Skin of body (tissue), 2 donors: Measurements from ENCODE around the gene CDKN1A. TPM values are rescaled to one million over a fixed set of nuclear protein-coding genes. Genes with fewer than 3 reads are reported as not detected.
"Not testable (repeated sequence)": the region's sequence is repeated elsewhere in the genome, so short reads cannot be mapped to it uniquely, and the experiment has no call there.

Experiments used
- DNase-seq: peaks from one replicate; lab custom pipeline; 2025; lab: John Stamatoyannopoulos, UW
- total RNA-seq: library from RNA; depleted of rRNA; stranded (reverse); fragments of >200 nt; gene quantifications from one replicate; pipeline ENCODE4 v1.2.3, GENCODE V29; 2014

Gene CDKN1A
- total RNA-seq, 1 donor from 2014 or later, result 78.9 TPM

DNA sequence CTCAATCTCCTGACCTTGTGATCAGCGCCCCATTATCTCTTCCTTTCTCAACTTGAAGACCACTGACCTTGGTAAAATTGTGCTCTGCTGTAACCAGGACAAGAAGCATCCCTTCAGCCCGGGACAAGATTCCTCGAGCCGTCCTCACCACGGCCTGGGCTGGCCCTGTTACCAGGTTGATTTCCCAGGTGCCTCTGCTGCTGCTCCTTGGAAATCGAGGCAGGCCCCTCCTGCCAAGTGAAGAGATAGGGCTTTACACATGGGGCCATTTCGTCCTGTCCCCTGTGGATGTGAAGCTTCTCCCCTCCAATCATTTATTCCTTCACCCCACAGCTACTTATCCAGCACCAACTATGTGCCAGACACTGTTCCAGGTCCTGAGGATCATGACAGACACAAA lies 40.6 kb downstream of the CDKN1A start:
- DNase-seq, result no peak

DNA sequence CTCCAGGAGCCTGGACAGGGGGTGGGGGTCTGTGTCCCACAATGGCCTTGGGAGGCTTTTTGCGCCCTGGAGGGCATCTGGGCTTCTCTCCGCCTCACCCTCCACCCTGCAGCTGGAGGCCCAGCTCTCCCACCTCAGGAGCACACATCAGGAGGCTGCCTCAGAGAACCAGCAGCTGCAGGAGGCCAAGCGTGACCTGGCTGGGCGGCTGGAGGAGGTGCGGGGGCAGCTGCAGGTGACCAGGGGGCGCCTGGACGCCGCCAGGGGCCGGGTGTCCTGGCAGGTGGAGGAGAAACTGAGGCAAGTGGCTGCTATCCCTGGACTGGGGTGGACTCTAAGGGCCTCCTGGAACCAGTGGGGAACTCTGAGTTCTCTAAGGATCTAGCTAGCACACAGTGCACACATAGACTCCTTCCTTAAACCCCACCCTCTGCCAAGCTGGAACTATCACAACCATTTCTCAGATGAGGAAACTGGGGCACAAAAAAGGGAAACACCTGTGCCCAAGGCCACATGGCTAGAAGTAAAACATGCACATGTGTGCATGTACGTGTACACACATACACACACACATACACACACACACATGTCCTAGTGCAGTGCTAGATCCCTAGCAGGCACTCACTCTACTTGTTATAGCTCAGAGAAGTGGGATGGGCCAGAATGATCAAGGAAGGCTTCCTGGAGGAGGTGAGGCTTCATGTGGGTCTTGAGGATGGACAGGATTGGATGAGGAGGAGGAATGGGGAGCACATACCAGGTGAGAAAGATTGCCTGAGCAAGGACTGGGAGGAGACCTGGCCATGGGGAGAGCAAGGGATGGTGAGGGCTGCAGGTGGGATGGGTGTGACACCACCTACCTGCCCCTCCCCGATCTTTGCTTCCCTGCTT lies 42.0 kb downstream of the CDKN1A start:
- no peak for DNase-seq

DNA sequence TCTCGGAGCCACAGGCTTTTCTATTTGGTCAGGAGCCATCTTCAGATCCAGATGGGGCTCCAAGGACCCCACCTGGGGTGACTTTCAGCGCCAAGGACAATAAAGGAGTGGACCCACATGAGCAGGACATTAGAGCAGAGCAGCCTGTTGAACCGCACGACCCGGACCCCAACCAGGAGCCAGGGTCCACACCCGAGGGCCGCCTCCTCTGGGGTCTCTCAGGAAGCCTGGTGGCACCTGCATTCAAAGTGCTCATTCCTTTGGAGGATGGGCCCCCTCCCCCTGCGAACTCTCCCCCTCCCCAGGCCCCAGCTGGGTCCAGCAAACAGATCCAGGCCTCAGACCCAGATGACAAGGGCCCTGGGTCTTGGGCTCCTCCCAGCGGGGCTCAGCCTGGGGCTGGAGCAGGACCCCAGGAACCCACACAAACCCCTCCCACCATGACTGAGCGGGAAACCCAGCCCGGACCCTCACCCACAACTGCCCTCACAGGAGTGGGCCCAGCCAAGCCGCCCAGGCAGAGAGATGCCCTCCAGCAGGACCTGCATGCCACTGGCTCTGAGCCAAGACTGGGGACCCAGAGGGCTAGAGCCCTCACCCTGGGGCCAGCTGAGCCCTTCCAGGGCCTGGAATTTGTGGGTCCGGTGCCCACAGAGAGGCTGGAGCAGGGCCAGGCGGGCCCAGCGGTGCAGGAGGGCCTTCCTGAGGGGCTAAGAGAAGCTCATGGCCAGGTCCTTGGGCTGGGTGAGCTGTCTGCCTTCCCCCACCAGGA lies 43.0 kb downstream of the CDKN1A start:
- DNase-seq, result no peak

DNA sequence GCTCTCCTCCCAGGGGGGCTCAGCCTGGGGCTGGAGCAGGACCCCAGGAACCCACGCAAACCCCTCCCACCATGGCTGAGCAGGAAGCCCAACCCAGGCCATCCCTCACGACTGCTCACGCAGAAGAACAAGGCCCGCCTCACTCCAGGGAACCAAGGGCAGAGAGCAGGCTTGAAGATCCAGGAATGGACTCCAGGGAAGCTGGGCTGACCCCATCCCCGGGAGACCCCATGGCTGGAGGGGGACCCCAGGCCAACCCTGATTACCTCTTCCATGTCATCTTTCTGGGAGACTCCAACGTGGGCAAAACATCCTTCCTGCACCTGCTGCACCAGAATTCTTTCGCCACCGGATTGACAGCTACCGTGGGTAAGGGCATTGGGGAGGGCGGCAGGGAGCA lies 43.9 kb downstream of the CDKN1A start:
- no peak for DNase-seq

DNA sequence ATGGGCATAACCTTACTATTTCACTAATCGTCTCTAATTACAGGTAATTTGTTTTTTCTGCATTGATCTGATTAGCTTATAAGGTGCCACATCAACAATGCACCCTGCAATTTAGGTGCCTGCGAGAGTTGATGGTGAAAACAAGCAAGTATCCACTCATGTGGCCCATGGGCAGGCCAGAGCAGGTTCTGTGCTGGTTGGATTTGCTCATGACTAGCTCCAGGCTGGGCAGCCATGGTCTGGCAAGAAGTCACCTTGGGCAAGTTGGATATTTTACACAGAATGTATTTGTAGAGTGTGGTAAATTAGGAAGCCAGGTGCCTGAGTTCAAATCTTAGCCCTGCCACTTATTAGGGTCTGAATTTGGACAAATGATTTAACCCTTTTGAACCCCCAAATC lies 44.4 kb downstream of the CDKN1A start:
- no peak for DNase-seq

DNA sequence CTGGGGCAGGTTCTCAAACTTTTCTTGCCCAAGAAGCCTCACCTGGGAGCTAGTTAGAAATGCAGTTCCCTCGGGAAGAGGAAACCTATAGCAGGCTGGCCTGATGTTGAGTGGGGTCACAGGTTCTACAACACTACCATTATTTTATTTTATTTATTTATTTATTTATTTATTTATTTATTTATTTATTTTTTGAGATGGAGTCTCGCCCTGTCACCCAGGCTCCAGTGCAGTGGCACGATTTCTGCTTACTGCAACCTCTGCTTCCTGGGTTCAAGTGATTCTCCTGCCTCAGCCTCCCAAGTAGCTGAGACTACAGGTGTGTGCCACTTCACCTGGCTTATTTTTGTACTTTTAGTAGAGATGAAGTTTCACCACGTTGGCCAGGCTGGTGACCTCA lies 45.5 kb downstream of the CDKN1A start:
- not testable (repeated sequence) for DNase-seq

DNA sequence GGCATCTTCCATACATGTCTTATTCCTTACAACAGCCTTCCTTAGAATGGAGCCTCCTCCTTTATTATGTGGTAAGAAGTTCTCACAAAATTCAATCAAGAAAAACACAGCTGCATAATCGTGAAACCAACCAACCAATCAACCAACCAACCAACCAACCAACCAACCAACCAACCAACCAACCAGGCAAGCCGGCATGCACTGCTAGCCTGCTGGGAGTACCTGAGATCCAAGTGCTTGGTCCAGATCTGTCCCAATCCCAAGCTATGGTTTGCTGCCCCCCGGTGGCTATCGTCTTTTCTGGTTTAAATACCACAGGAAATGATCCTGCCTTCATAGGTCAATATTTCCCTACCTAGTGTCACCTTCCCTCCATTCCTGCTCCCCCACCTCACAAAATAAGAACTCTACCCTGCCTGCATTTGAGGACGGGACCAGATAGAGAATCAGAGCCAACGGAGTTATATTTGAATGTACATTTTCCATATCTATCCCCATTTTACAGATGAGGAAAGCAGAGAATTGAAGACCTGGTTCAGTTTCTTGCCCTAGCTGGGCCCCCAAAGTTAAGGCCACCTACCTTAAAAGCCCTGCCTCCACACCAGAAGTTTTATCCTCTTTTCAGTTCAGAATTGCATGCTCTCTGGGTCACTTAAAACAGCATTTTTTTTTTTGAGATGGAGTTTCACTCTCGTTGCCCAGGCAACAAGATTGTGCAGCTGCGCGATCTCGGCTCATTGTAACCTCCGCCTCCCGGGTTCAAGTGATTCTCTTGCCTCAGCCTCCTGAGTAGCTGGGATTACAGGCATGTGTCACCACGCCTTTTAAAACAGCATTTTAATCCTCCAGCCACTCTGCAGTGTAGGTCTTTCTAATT lies 46.2 kb downstream of the CDKN1A start:
- DNase-seq, result no peak

DNA sequence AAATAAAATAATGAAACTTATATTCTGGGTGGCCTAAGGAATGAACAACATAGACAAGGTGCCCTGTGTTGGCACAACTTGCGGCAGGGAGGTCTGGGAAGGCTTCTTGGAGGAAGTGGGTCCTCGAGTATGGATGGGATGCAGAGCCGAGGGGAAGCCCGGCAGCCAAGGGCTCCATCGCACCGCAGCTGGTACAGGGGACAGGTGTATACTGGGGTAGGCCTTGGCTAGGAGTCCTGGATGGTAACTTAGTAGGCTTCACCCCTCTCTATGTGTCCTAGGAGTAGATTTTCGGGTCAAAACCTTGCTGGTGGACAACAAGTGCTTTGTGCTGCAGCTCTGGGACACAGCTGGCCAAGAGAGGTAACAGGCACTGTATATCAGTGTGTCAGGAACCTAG lies 47.1 kb downstream of the CDKN1A start:
- DNase-seq, result no peak

DNA sequence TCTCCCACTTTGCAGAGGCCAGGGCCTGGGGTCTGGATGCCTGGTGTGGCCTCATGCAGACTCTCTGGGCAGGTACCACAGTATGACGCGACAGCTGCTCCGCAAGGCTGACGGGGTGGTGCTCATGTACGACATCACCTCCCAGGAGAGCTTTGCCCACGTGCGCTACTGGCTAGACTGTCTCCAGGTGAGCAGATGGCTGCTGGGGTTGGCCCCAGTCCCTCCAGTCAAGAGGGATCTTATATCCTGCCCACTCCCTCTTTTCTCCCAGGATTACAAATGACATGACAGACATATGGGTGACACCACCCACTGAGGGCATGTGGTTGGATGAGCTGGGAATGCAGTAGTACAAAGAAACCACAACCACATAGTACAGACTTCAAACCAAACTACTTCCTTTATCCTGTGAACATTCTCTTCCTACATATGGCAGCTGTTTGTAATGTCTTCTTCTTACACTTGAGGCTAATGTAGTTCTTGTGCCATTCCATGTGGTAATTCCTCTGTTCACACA lies 49.0 kb downstream of the CDKN1A start:
- no peak for DNase-seq

DNA sequence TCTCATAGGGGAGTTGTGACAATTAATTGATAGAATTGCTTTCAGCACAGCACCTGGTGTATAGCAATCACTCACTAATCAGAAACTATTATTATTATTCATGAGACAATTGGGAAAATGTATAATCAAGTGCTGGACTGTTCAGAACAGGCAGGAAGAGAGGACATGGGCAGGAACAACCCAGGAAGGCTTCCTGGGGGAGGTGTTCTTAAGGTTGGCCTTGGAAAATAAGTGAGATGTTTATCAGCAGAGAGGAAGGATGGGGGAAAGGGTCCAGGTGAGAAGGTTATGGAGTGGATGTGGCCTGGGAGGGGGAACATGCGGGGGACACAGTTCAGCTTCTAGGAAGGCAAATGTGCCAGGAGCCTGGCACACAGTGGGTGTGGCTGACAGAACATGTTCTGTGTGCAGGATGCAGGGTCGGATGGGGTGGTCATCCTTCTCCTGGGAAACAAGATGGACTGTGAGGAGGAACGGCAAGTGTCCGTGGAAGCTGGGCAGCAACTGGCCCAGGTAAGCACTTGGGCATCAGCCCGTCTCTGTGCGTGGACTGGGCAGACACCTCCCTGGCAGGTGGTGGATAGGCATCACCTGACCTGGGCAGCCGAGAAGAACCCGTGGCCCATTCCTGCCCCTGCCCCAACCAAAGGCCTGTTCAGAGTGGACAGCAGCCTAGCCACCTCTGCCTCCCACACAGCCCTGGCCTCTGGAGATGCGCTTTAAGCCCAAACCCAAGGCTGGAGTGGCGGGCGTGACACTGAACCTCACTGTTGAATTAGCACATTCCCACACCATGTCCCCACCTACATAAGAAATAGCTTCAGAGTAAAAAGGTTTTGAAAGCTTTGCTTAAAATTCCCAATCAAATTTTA lies 50.0 kb downstream of the CDKN1A start:
- no peak for DNase-seq

DNA sequence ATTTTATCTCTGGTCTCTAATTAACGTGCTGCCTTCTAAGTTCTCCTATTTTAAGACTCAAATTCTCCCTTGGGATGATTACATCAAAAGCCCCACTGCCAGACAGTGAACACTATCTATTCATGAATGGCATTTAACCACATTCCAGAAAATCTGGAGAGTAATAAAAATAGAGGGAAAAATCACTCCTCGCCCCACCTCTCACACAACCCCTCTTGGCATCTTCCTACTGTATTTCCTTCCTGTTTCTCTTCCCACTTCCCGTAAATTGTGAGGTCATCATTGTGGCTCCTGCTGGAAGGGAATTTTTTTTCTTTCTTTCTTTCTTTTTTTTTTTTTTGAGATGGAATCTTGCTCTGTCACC lies 50.6 kb downstream of the CDKN1A start:
- DNase-seq, result no peak

DNA sequence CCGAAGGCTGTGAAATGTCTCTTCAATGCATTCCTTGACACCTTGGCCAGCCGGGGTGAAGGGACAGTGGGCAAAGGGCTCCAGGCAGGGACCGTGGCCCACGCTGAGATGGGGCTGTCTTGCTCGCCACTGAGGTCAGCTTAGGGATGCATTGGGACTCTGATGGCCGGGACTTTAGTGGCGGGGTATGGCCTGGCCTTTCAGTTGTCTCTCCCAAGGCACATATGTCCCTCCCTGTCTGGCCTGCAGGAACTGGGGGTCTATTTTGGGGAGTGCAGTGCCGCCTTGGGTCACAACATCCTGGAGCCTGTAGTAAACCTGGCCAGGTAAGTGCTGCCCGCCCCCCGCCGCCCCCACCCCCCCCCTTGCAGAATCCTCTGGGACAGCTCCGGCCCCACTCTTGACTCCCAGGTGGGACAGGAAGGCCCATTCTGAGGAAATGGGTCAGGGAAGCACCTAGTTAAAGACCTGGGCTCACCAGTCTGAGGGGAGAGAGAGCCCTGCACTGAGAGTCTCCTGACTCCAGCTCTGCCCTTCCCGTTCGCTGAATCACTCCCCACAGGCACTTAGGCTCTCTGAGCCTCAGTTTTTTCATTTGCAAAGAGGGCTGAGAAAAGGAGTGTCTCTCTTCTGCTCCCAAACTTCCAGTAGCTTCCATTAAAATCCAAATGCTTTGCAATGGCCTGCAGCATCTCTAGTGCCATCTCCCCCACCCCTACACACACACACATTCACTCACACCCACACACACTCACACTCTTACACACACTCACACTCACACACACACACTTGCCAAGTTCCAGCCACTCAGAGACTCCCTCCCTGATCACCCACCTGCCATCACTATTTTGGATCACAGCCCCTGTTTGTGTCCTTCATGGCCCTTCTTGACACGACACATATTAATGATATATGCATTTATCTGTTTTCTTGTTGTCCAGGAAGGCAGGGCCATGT lies 52.2 kb downstream of the CDKN1A start:
- DNase-seq, result no peak

DNA sequence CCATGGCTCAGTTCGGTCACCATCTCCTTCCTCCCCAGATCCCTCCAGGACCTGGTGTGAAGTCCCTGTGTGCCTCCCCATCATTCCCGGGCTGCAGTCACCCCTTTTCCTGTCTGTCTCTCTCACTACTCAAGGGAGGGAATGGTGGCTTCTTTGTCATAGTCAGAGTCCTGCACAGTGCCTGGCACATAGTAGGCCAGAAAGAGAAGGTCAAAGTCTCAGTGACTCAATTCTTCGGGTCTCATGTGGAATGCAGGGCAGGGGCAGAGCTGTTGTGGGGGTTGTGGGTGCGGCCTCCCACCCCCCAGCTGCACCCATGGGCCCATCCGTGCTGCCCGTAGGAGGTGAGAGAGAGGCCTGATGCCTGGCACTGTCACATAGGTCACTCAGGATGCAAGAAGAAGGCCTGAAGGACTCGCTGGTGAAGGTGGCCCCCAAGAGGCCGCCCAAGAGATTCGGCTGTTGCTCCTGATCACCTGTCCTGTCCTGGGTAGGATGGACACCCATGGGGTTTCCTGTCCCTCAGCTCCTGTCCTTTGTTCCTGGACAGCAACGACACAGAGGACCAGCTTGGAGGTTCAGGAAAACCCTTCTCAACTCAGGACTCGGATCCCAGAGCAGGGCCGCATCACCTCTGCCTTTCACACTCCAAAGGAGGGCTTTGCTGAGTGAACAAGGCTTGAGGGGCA lies 53.3 kb downstream of the CDKN1A start:
- DNase-seq, result no peak

DNA sequence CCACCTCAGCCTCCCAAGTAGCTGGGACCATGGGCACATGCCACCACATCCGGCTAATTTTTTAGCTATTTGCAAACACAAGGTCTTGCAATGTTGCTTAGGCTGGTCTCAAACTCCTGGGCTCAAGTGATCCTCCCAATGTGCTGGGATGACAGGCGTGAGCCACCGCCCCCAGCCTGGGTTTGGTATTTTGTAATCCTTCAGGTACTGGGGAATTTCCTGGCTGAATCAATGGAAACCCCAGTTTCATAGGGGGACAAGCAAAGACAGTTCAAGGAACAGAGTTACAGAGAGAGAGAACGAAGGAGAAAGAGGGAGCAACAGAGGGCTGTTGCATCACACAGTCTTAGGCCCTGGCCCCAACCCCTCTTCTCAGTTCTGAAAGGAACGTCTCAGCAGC lies 54.8 kb downstream of the CDKN1A start:
- DNase-seq, result no peak

DNA sequence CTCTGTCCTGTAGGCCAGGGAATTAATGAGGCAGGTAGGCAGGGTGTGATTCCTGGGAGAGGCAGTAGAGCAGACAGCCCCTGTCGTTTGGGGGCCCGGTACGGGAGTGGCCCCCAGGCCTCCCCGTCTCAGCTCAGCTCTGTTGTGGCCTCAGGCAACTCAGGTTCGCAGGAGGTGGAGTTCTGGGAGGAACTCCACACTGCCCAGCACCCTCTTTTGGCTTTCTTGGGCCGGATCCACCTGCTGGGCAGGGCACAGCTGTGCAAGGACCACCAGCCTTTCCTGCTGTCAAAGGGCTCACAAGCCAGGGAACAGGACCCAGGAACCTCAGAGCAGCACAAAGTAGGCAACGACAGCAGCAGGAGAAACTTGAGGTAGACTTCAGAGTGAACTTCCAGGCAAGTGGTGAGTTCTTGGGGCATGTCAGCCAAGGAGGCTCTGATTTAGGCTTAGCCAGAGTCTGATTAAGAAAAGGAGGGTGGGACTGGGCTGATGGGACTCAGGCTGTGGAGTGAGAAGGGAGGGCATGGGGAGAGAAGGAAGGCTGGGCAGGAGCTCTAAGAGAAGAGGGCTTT lies 56.1 kb downstream of the CDKN1A start:
- DNase-seq, result no peak

DNA sequence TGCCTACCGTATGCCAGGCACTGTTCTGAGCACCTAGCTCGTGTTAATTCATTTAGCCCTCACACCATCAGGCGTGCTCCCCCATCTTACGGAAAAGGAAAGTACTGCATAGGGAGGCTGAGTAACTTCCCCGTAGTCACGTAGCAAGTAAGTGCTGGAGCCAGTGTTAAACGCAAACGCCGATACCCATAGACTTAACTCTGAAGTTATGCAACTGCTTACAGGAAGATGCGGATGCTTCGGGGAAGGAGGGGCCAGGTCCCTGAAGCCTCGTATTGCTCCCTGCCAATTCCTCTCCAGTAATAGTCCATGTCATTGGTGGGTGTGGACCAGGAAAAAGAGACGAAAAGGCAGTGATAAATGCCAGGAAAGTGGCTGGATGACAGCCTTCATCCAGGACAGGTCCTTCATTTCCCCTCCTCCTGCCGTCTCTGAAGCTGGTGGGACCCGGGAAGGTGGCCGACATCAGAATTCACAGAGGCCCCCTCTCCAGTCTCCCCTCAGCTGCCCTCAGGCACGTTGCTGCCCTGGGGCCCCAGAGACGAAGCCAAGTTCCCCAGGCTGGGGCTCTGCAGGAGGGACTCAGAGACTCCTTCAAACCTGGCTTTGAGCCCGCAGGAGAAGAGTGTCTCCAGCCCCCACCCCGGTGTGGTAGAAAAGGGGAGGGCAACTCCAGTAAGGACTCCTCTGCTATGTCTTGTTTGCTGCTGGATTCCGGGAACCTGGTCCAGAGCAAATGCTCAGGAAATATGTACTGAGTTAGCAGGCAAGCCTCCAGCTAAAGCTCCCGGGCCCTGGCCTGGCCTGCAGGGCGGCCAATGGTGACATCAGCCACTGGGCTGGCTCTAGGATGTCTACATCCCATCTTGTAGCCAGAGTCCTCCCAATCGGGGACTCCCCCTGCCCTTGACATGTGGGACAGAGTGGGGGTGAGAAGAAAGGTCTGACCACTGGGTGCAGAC lies 56.9 kb downstream of the CDKN1A start:
- DNase-seq, result peak; percentile 94
